ENCODE measurements around the gene CHST12.
"Not testable (repeated sequence)": the region's sequence is repeated elsewhere in the genome, so short reads cannot be mapped to it uniquely, and the experiment has no call there.

Gene CHST12

GRCh38 chr7:2379161-2379560 is 24.2 kb upstream of the CHST12 start:
- no peak for DNase-seq

GRCh38 chr7:2379821-2380450 is 23.5 kb upstream of the CHST12 start:
- DNase-seq = no peak

DNA sequence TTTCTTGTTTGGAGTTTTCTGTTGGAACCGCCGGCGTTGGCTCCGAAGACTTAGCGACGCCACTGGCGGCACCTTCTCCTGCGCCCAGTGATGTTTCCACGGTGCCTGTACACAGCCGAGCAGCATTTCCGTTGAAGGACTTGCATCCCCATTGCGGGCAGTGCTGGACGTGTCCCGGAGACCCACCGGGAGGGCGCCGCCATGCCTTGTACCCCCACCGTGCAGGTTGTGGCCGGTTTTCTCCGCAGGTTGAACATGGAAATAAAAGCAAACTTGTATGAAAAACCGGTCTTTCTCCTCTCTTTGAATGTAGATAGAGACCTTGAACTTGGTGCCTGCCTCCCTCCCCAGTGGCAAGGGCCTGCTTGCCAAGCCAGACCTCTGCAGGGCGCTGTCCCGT is 22.9 kb upstream of the CHST12 start:
- DNase-seq = no peak

- DNase-seq = no peak
Observed at GRCh38 chr7:2381227-2381626, 22.2 kb upstream of the CHST12 start.

DNA sequence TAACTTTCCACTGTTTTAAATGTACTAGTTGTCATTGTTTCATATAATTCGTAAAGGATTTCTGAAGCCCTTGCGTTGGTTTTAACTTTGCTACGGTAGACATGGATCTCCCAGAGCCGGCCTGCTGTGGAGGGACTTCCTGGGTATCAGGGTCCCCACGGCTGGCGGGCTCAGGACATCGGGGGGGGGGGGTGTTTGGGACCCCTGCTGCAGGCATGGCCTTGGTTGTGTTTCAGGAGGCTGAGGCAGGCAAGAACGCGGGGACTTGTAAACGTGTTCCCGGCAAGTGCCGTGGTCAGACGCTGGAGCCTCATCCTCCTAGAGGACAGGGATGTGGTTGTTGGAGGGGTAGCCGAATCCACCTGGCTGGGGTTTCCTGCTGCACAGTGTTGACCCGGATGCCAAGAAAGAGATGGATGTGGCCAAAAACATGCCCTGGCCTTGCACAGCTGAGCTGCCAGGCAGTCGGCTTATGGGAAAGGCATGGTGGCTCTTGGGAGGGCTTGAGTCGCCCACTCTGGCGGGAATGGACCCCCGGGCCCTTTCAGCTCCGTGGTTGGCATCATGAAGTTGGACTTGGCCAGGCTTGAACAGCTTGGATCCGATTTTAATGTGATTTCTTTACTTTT is 21.4 kb upstream of the CHST12 start:
- no peak for DNase-seq

DNA sequence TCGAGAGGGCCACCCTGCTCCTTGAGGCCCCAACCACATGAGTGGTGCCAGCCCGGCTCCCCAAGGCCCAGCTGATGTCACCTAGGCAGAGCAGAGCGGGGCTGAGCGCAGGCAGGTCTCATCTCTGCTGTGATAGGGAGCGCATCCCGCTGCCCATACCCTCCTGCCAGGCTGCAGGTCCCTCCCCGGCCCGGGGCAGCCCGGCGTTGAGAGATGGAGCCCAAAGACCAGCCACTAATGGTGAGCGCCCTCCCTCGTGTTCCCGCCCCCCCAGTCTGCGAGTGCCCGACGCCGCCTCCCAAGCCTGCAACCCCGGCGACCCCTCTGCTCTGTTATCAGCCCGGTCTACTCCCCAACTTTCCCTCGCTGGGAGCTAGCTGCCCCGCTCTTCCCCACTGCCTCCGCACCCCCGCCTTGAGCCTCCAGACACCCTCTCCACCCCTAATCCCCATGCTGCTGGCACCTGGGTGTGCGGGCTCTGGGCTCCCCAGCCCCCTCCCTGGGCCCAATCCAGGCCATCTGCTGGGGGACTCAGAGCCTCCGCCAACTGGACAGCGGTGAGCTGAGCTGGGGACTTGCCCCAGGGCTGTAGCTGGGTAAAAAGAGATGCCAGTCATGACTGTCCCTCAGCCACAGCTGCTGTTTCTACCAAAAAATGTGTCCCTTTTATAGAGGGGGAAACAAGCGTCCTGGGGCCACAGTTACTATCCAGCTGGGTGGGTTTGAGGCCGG is 19.7 kb upstream of the CHST12 start:
- no peak for DNase-seq

DNA sequence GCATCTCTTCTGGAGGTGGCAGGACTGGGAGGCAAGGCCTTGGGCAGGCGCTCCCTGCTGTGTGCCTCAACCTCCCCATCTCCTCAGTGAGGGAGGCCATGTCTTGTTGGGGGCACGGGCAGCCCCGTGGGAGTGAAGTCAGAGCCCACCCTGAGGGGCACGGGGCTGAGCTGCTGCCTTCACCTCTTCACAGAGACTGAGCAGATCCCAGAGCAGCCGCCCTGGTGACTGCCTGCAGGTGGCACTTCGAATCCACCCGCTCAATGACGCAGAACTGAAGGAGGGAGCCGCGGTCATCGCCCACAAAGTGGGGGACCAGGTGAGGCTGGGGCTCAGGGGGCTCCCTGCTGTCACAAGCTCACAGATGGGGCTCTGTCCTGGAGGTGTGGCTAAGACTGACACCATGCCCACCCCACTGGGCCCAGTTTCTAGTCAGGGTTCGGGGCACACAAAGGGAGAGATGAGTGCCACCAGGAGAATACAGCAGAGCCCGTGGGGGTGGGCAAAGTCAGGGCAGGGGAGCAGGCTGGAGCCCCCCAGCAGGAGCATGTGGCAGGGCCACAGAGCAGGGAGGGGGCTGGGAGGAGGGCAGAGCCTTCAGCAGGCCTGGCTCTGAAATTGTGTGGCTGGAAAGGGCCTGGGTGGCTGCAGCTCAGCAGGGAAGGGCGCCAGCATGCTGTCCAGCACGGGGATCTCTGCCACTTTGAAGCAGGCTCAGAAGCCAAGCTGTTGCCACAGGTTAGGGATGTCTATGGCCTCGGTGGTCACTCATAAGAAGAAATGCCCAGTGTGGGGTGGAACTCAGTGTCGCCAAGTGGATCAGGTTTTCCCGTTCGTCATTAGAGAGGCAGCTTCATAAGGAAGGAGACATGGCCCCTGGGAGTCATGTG is 18.8 kb upstream of the CHST12 start:
- DNase-seq = no peak

GRCh38 chr7:2386122-2386521 is 17.3 kb upstream of the CHST12 start:
- not testable (repeated sequence) for DNase-seq

- DNase-seq = no peak
Observed at GRCh38 chr7:2386964-2387669, 16.3 kb upstream of the CHST12 start.

- no peak for DNase-seq
Observed at GRCh38 chr7:2387897-2388636, 15.3 kb upstream of the CHST12 start.

- no peak for DNase-seq
Observed at GRCh38 chr7:2388637-2388954, 14.8 kb upstream of the CHST12 start.

DNA sequence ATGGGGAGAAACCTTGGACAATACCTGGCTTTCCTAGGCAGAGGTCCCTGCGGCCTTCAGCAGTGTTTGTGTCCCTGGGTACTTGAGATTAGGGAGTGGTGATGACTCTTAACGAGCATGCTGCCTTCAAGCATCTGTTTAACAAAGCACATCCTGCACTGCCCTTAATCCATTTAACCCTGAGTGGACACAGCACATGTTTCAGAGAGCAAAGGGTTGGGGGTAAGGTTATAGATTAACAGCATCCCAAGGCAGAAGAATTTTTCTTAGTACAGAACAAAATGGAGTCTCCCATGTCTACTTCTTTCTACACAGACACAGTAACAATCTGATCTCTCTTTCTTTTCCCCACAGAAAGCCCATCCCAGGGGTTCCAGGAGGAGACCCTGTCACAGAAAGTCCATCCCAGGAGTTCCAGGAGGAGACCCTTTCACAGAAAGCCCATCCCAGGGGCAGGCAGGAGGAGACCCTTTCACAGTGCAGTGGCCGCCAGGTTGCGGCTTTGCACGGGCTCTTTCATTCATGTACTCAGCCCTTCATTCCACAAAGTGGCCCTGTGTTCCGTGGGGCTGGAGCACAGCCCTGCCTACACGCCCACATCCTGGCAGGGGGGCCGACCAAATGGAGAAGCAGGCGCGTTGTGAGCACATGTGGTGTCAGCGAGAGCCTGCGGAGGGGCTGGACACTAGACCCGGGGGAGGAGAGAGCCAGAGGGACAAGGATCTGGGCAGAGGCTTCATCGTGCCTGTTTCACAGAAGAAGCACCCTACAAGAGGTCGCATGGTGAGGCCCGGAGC is 13.2 kb upstream of the CHST12 start:
- not testable (repeated sequence) for DNase-seq

- DNase-seq = no peak
Observed at GRCh38 chr7:2393706-2394105, 9.7 kb upstream of the CHST12 start.

DNA sequence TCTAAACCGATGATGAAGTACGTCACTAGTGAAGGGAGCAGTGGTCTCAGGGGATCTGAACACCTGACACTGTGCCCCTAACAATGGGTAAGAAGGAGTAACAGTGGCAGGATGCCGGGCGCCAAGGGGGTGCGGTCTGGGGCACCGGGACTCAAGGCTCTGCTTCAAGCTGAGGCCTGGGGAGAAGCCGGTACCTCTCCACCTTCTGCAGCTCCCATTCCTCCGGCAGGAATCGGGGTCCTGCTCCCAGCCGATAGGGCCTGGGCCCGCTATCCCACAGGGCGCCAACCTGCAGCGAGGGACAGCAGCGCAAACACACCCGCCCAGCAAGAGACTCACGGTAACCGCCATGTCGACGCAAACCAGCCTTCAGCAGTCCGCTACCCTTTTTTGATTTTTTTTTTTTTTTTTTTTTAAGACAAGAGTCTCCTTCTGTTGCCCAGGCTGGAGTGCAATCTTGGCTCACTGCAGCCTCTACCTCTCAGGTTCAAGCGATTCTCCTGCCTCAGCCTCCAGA is 8.8 kb upstream of the CHST12 start:
- no peak for DNase-seq

GRCh38 chr7:2398506-2398905 is 4.9 kb upstream of the CHST12 start:
- DNase-seq = no peak

GRCh38 chr7:2399848-2400587 is 3.4 kb upstream of the CHST12 start:
- no peak for DNase-seq

GRCh38 chr7:2402687-2403013 is 761 bp upstream of the CHST12 start:
- no peak for DNase-seq

DNA sequence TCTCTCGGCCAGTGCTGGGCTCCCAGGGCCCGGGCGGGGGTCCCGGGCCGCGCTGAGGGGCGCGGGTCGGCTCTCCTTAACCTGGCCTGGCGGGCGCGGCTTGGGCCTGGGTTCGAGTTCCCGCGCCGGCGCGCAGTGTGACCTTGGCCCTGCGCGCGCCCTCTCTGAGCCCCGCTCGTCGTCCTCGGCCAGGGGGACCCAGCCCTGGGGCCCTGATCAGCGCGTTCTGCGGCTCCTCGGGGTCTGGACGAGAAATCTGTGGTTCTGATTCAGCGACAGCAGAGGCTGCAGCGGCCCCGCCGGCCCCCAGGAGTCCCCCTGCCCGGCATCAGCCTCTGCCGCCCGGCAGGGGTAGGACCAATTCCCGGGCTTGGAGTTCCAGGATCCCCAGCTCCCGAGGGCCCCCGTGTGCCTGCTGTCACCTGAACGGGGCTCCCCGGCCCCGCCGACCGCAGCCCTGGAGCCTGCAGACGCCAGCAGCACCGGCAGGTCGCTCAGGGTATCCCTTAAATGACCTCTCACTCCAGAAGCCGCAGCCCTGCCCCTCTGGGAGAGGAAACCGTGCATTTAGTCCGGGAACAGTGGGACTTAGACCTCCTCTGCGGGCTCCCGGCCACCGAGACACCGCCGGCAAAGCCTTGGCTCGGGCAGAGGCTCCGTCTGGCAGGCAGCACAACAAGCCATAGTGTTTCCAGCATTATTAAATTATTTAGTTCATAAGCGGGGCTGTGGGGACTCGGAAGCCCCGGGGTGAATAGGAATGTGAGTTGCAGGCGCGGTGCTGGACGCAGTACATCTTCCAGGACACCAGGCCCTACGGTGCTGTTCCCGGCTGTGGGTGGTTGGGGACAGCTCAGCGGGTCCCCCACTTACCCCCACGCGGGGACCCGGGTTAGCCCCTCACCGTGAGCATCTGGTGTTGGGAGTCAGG is 572 bp downstream of the CHST12 start:
- peak in 1 of 2 experiments; percentile 15 for DNase-seq

- no peak for DNase-seq
Observed at GRCh38 chr7:2404714-2405119, 1.3 kb downstream of the CHST12 start.
